Activated T-cell treated with anti-CD3 and anti-CD28 coated beads, Interleukin-2, amount 50 U/mL, for 24 hours (primary cell): ENCODE measurements around the gene SRPX.

ENCODE experiments used
- DNase-seq: peaks from one replicate; pipeline ENCODE4 v3.0.0-alpha.2; 2020
- H3K27ac Mint-ChIP-seq: 2 replicates; pipeline ENCODE4 v1.8.0; 2020; ENCODE audit warnings: mild to moderate bottlenecking, mixed read lengths
- H3K27me3 Mint-ChIP-seq: 2 replicates; pipeline ENCODE4 v1.8.0; 2020; ENCODE audit warnings: mixed read lengths
- H3K36me3 Mint-ChIP-seq: 2 replicates; pipeline ENCODE4 v1.8.0; 2020; ENCODE audit warnings: low read depth, mixed read lengths
- H3K4me1 Mint-ChIP-seq: 2 replicates; pipeline ENCODE4 v1.8.0; 2020; ENCODE audit warnings: low read depth, mixed read lengths
- H3K4me3 Mint-ChIP-seq: 2 replicates; pipeline ENCODE4 v1.8.0; 2020; ENCODE audit warnings: mild to moderate bottlenecking, moderate library complexity, mixed read lengths
- H3K9me3 Mint-ChIP-seq: 2 replicates; pipeline ENCODE4 v1.8.0; 2020; ENCODE audit warnings: mixed read lengths

SRPX gene

DNA sequence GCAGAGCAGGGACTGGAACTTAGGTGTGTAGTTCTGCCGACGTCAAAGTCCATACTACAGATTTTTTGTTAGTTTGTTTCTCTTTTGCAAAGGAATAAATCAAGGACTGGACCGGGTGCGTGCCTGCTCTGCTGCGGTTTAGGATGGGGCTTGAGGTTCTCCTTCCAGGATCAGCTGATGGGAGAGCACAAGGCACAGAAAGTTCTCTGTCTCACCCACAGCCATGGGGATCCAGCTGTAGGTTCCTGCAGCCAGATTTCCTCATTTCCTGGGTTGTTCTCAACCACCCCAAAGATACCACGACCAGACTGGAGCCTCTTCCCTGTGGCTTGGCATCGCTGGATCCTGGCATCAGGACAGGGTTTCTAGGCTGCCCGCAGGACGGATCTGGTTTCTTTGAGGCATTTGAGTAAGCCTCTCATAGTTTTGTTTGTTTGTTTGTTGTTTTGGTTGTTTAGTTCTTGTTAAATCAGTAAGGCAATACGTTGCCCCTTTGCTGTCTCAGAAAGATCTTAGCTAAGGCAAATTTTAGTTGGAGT is 789 bp upstream of the SRPX start:
- Mint-ChIP-seq H3K4me3 (no peak overlapping the region), H3K36me3 (no peaks in the 10 kb centered on the region), H3K4me1 (no peaks in the 10 kb centered on the region), H3K27ac (no peak overlapping the region), H3K27me3 (peaks cover 85% of the 10 kb centered on the region), H3K9me3 (no peaks in the 10 kb centered on the region)
- DNase-seq: no peak

- Mint-ChIP-seq H3K4me3 (peak overlapping the region; percentile 40), H3K9me3 (no peaks in the 10 kb centered on the region), H3K27ac (no peak overlapping the region), H3K27me3 (peaks cover 81% of the 10 kb centered on the region), H3K36me3 (no peaks in the 10 kb centered on the region), H3K4me1 (no peaks in the 10 kb centered on the region)
- peak; percentile 34 for DNase-seq
Observed at GRCh38 chrX:38220024-38220414, 652 bp downstream of the SRPX start.

DNA sequence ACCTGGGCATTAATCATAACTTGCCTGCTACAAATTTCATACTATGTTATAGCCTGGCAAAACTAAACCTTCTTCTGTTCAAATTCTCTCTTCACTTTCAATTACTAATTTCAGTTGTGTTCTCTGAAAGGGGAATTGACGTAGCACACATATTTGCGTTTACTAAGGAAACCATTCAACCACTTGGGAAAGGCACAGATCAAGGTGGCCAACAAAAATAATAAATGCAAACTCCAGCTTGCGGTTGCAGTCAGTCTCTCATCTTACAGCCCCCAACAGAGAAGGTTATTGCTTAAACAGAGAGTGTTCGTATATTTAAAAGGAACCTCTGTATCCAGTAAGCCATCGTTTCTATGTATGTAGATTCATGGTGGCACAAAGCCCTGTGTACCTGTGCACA is 4.0 kb downstream of the SRPX start:
- Mint-ChIP-seq H3K27me3 (peaks cover 84% of the 10 kb centered on the region), H3K4me3 (no peak overlapping the region), H3K36me3 (no peaks in the 10 kb centered on the region), H3K4me1 (no peaks in the 10 kb centered on the region), H3K9me3 (no peaks in the 10 kb centered on the region), H3K27ac (no peak overlapping the region)
- DNase-seq: no peak

GRCh38 chrX:38214551-38215531 is 5.8 kb downstream of the SRPX start:
- H3K4me1 Mint-ChIP-seq: no peaks in the 10 kb centered on the region
- H3K4me3 Mint-ChIP-seq: no peak overlapping the region
- H3K36me3 Mint-ChIP-seq: no peaks in the 10 kb centered on the region
- peaks cover 79% of the 10 kb centered on the region for H3K27me3 Mint-ChIP-seq
- H3K27ac Mint-ChIP-seq: no peak overlapping the region
- no peak for DNase-seq
- no peaks in the 10 kb centered on the region for H3K9me3 Mint-ChIP-seq

- Mint-ChIP-seq H3K36me3 (no peaks in the 10 kb centered on the region), H3K9me3 (no peaks in the 10 kb centered on the region), H3K27me3 (peaks cover 79% of the 10 kb centered on the region)
Observed at GRCh38 chrX:38214044-38214443, 6.6 kb downstream of the SRPX start.

DNA sequence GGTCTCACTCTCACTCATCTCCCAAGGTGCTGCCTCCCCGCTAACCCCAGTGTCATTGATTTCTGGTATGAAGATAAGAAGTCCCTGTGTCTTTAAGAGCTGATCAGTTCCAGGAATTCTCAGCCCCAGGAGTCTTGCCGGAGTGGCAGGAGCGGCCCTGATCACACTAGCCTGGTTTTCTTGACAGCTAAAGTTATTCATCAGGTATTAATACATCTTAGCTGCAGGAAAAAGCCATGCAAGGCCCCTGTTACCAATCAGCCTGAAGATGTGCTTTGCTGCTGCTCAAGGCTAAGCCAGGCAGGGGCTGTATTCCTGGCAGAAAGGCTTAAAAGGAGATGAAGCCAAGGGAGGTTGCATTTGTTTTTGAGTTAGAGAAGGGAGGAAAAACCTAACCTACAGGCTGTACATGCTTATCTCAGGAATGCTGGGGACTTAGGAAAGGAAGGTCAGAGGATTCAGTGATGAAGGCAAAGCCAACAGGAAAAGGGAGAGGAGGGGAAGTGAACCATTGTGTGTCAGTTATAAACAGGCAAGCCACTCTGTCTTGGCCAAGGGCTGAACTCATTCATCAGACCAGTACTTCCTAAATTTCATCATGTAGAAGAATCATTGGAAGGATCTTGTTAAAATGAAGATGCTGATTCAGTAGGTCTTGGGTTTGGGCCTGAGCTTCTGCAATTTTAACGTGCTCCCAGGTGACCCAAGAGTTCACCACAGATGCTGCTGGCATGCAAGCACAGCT is 8.6 kb downstream of the SRPX start:
- Mint-ChIP-seq H3K4me1 (no peaks in the 10 kb centered on the region), H3K4me3 (no peak overlapping the region), H3K27me3 (peaks cover 60% of the 10 kb centered on the region), H3K36me3 (no peaks in the 10 kb centered on the region), H3K27ac (no peak overlapping the region), H3K9me3 (no peaks in the 10 kb centered on the region)
- DNase-seq: no peak

More at GRCh38 chrX:38214044-38214443, 6.6 kb downstream of the SRPX start:
- no peak for DNase-seq
- H3K27ac Mint-ChIP-seq: no peak overlapping the region
- no peaks in the 10 kb centered on the region for H3K4me1 Mint-ChIP-seq
- H3K4me3 Mint-ChIP-seq: no peak overlapping the region

DNA sequence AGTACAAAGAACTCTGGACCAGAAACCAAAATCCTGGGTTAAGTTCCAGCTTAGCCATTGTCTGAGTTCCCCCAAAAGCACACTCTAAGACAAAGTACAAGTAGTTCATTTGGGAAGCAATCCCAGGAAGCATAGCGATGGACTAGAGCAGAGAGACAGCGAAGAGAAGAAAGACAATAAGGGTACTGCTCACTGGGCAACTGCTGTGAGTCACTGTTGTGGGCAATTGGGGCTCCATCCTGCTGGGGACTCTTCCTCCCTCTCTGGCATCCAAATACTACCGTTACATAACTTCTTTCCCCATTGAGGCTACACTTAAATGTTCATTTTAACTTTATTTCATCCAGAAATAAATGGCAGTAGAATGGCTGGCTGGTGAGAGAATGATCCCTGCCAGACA is 14.1 kb downstream of the SRPX start:
- Mint-ChIP-seq H3K27me3 (peaks cover 42% of the 10 kb centered on the region), H3K4me3 (no peak overlapping the region), H3K9me3 (no peaks in the 10 kb centered on the region), H3K36me3 (no peaks in the 10 kb centered on the region), H3K4me1 (no peaks in the 10 kb centered on the region), H3K27ac (no peak overlapping the region)
- no peak for DNase-seq

GRCh38 chrX:38206036-38206435 is 14.6 kb downstream of the SRPX start:
- H3K36me3 Mint-ChIP-seq: no peaks in the 10 kb centered on the region
- DNase-seq: no peak
- peaks cover 41% of the 10 kb centered on the region for H3K27me3 Mint-ChIP-seq
- no peak overlapping the region for H3K4me3 Mint-ChIP-seq
- no peak overlapping the region for H3K27ac Mint-ChIP-seq
- no peaks in the 10 kb centered on the region for H3K4me1 Mint-ChIP-seq
- H3K9me3 Mint-ChIP-seq: no peaks in the 10 kb centered on the region

GRCh38 chrX:38205039-38205438 is 15.6 kb downstream of the SRPX start:
- Mint-ChIP-seq H3K27me3 (peaks cover 44% of the 10 kb centered on the region), H3K36me3 (no peaks in the 10 kb centered on the region), H3K4me1 (no peaks in the 10 kb centered on the region), H3K9me3 (no peaks in the 10 kb centered on the region), H3K27ac (no peak overlapping the region), H3K4me3 (no peak overlapping the region)
- no peak for DNase-seq

- Mint-ChIP-seq H3K9me3 (no peaks in the 10 kb centered on the region), H3K4me1 (no peaks in the 10 kb centered on the region), H3K4me3 (no peak overlapping the region), H3K36me3 (no peaks in the 10 kb centered on the region), H3K27ac (no peak overlapping the region), H3K27me3 (peaks cover 78% of the 10 kb centered on the region)
- DNase-seq: no peak
Observed at GRCh38 chrX:38192007-38192810, 28.5 kb downstream of the SRPX start.

- Mint-ChIP-seq H3K27ac (no peak overlapping the region), H3K27me3 (peaks cover 76% of the 10 kb centered on the region), H3K4me1 (no peaks in the 10 kb centered on the region), H3K9me3 (no peaks in the 10 kb centered on the region), H3K36me3 (no peaks in the 10 kb centered on the region), H3K4me3 (no peak overlapping the region)
- DNase-seq: no peak
Observed at GRCh38 chrX:38189431-38190250, 31.0 kb downstream of the SRPX start.

DNA sequence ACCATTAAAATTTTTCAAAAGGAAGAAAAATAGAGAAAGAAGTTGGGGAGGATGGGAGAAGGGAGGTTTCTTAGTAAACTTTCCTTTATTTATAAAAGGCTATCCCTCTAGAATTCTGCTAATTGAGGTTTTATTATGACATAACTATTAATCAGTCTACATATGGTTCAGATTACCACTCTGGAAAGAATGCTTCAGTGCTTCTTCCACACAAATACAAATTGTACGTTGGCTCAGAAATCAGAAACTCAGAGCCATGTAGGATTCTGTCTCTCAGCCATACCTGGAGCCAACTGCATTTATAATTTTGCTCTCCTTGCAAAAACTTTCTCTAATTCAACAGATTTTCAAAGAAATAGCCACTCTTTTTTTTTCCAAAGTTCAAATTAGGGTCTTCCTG is 37.1 kb downstream of the SRPX start:
- Mint-ChIP-seq H3K4me3 (no peak overlapping the region), H3K4me1 (no peaks in the 10 kb centered on the region), H3K27ac (no peak overlapping the region), H3K36me3 (no peaks in the 10 kb centered on the region), H3K9me3 (no peaks in the 10 kb centered on the region), H3K27me3 (peaks cover 49% of the 10 kb centered on the region)
- no peak for DNase-seq

- no peaks in the 10 kb centered on the region for H3K4me1 Mint-ChIP-seq
- H3K4me3 Mint-ChIP-seq: no peak overlapping the region
Observed at GRCh38 chrX:38181357-38181756, 39.3 kb downstream of the SRPX start.

More at GRCh38 chrX:38181357-38181756, 39.3 kb downstream of the SRPX start:
- Mint-ChIP-seq H3K9me3 (no peaks in the 10 kb centered on the region), H3K27ac (no peak overlapping the region), H3K36me3 (no peaks in the 10 kb centered on the region), H3K27me3 (peaks cover 45% of the 10 kb centered on the region)
- DNase-seq: no peak
